Activated T-helper 17 cell treated with anti-CD3 and anti-CD28 coated beads, Interleukin-2, amount 50 U/mL, for 72 hours (primary cell): Measurements from ENCODE around the gene PRDM5. TPM values are rescaled to one million over a fixed set of nuclear protein-coding genes. Genes with fewer than 3 reads are reported as not detected.

ENCODE experiments used
- ATAC-seq: fragments of 150-1000 bp; cut with Tn5 transposase; replicated peaks from 2 replicates; pipeline ENCODE4 v1.10.0; 2021; ENCODE audit warnings: mild to moderate bottlenecking, moderate library complexity
- H3K27ac Mint-ChIP-seq: one replicate; pipeline ENCODE4 v1.8.0; 2022; ENCODE audit warnings: mixed read lengths
- H3K27me3 Mint-ChIP-seq: one replicate; pipeline ENCODE4 v1.8.0; 2022; ENCODE audit warnings: mixed read lengths
- H3K36me3 Mint-ChIP-seq: one replicate; pipeline ENCODE4 v1.8.0; 2022; ENCODE audit warnings: low read depth, mild to moderate bottlenecking, mixed read lengths
- H3K4me1 Mint-ChIP-seq: one replicate; pipeline ENCODE4 v1.8.0; 2022; ENCODE audit warnings: mixed read lengths
- H3K4me3 Mint-ChIP-seq: one replicate; pipeline ENCODE4 v1.8.0; 2022; ENCODE audit warnings: mild to moderate bottlenecking, mixed read lengths
- H3K9me3 Mint-ChIP-seq: one replicate; pipeline ENCODE4 v1.8.0; 2022; ENCODE audit warnings: mixed read lengths
- total RNA-seq, 2 donors: library from RNA; stranded (reverse); gene quantifications; one replicate each; pipeline ENCODE4 v1.2.3, GENCODE V29; 2022

Gene PRDM5
- total RNA-seq: under 1 TPM; 0.21 to 0.52 TPM

DNA sequence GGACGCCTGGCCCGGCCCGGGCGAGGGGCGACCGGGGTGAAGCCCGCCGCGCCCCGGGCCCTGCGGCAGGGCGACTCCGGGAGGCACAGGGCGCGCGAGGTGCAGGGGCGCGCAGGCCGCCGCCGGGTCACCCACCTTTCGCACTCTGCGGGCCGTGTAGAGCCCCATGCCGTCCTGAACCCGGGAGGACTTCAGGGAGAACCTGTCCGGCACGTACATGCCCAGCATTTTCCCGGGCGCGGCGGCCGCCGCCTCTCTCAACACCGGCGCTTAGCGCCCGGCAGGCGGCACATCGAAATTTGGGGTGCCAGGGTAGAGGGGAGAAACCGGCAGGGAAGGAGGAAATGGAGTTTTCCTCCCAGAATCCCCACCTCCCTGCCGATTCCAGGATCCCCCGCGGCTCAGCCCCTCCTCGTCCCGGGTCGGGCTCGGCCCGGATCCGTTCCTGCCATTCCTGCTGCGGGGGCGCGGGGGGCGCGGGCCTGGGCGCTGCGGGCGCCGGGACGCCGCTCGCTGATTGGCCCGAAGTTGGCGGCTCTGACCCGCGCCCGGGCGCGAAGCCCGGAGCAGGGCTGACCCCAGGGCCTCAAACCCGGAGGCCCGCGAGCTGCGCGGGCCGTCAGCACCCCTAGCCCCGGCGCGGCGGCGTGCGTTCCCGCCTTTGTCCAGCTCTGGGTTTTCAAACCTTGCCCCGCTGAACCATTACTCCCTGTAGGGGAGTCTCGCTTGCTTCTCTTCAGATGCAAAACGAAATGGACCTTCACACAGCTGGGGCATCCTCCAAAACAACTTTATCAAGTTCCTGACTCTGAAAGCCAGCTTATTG is at the start of gene PRDM5:
TSS of gene PRDM5 (minus strand) at position 346 of the 826 bp plus-strand sequence. CDS start at position 228, 118 bp downstream.
- Mint-ChIP-seq H3K9me3 (no peaks in the 10 kb centered on the region), H3K4me3 (peak within 1 kb of the TSS; percentile 85), H3K27ac (peak within 1 kb of the TSS; percentile 59), H3K27me3 (peaks cover 35% of the 10 kb centered on the region), H3K36me3 (no peaks in the 10 kb centered on the region), H3K4me1 (peaks cover 7% of the 10 kb centered on the region)
- ATAC-seq: peak; percentile 64

DNA sequence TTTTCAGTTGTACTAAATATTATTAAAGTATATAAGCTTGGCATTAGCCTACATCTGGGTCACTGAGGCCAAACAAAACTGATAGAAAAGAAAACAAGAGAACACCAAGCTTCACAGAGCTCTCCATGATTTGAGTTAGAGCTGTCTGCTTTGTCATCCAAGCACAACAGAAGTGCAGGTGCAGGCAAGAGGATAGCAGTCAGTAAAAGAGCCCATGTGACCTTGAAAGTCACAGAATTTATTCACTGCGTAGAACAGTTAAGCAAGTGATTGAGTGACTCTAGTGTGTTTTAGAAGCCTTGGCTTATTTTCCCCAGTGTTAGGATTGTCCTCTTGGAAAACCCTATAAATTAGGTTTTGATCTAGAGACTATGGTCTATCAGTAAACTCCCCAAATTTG is 49.4 kb upstream of the PRDM5 start:
- Mint-ChIP-seq H3K27ac (no peak overlapping the region), H3K27me3 (peaks cover 7% of the 10 kb centered on the region), H3K9me3 (no peaks in the 10 kb centered on the region), H3K4me1 (no peaks in the 10 kb centered on the region), H3K36me3 (no peaks in the 10 kb centered on the region), H3K4me3 (no peak overlapping the region)
- ATAC-seq: no peak

DNA sequence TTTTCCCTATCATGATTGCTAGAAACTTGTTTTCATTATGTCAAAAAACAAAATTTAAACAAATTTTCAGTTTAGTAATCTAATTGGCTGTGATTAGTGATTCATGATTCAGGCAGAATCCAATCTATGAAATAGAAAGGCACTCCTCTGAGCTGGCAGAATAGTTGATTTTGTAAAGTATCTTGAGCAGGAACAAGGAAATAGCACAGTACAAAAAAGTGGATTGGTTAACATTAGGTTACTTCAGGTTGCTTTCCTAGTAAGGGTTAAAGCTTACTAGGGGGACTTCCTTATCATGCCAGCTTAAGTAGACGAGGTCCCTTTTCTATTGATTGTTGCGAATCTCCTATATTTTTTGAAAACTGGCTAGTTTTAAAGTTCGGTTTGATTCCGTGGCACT is 43.4 kb upstream of the PRDM5 start:
- no peak for ATAC-seq
- H3K27me3 Mint-ChIP-seq: peaks cover 9% of the 10 kb centered on the region
- H3K27ac Mint-ChIP-seq: no peak overlapping the region
- no peaks in the 10 kb centered on the region for H3K4me1 Mint-ChIP-seq
- H3K36me3 Mint-ChIP-seq: no peaks in the 10 kb centered on the region
- no peaks in the 10 kb centered on the region for H3K9me3 Mint-ChIP-seq
- H3K4me3 Mint-ChIP-seq: no peak overlapping the region

DNA sequence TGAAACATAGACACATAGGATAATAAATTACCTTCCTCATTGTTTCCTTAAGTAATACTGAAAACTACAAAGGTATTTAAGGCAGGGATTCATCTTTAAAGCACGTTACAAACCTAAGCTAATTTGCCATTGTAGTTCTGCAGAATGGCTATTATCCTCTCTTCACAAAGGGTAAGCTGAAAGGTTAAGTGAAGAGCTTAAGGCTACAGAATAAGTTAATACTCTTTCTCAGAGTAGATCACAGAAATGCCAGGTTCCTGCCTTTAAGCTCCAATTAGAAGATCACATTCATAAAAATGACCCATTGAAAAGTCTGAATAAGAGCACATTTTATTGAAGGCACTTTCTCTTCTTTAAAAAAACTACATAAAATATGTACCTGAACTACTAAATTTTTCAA is 42.1 kb upstream of the PRDM5 start:
- peaks cover 9% of the 10 kb centered on the region for H3K27me3 Mint-ChIP-seq
- no peaks in the 10 kb centered on the region for H3K36me3 Mint-ChIP-seq
- no peak overlapping the region for H3K27ac Mint-ChIP-seq
- no peaks in the 10 kb centered on the region for H3K4me1 Mint-ChIP-seq
- no peak for ATAC-seq
- H3K4me3 Mint-ChIP-seq: no peak overlapping the region
- no peaks in the 10 kb centered on the region for H3K9me3 Mint-ChIP-seq

DNA sequence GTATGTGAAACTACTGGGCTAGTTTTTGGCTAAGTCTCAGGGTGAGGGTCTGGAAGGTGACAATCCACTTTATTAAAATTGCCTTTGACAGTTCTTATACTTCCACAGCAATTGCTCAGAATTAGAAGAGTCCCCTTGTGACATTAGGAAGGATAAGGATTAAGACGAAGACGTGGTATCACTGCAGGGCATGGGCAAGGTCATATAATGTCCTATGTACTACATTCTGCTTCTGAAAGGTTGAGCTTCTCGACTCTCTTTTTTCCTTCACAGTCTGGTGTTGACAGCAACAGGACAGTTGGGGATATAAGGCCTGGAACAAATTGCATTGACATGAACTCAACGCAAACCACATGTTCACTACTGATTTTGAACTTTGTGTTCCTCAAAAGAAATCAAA is 40.9 kb upstream of the PRDM5 start:
- Mint-ChIP-seq H3K36me3 (no peaks in the 10 kb centered on the region), H3K4me3 (no peak overlapping the region), H3K27me3 (peaks cover 6% of the 10 kb centered on the region), H3K4me1 (no peaks in the 10 kb centered on the region), H3K27ac (no peak overlapping the region), H3K9me3 (no peaks in the 10 kb centered on the region)
- no peak for ATAC-seq

DNA sequence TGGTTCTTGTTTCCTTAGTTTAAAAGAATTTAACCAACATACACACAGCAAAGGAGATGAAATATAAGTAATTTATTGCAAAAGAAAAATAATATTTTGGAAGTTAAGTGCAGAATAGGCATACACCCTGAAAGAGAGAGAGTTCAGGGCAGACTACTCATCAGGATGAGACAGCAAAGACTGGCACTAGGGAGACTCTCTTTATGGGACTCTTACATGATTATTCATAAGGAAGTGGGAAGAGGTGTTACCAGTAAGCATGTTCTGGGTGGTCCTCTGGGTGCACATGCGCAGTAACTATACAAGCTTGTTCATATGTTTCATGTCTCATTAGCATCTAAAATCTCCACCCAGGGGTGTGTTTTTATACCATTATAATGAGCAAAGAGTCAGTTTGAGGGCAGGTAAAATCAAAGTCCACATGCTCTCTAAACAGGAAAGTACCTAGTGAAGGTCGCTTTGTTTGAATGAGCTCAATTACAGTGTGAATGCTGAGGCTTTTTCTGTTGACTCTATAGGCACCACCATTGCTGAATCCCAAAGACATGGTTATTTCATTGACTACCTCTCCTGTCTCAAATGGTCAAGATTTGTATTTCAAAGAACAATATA is 38.2 kb upstream of the PRDM5 start:
- H3K27ac Mint-ChIP-seq: no peak overlapping the region
- H3K4me3 Mint-ChIP-seq: no peak overlapping the region
- no peaks in the 10 kb centered on the region for H3K36me3 Mint-ChIP-seq
- H3K9me3 Mint-ChIP-seq: no peaks in the 10 kb centered on the region
- peaks cover 9% of the 10 kb centered on the region for H3K27me3 Mint-ChIP-seq
- ATAC-seq: no peak
- H3K4me1 Mint-ChIP-seq: no peaks in the 10 kb centered on the region

DNA sequence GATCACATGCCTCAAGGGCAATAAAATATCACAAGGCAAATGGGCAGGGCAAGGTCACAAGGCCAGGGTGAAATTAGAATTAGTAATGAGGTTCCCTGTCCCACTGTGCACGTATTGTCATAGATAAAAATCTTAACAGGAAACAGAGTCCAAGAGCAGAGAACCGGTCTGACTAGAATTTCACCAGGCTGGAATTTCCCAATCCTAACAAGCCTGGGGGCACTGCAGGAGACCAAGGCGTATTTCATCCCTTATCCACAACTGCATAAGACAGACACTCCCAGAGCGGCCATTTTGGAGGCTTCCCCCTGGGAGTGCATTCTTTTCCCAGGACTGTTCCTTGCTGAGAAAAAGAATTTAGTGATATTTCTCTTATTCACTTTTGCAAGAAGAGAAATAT is 25.9 kb upstream of the PRDM5 start:
- Mint-ChIP-seq H3K4me3 (no peak overlapping the region), H3K36me3 (no peaks in the 10 kb centered on the region), H3K27me3 (peaks cover 10% of the 10 kb centered on the region), H3K9me3 (peaks cover 8% of the 10 kb centered on the region), H3K4me1 (no peaks in the 10 kb centered on the region), H3K27ac (no peak overlapping the region)
- ATAC-seq: no peak

DNA sequence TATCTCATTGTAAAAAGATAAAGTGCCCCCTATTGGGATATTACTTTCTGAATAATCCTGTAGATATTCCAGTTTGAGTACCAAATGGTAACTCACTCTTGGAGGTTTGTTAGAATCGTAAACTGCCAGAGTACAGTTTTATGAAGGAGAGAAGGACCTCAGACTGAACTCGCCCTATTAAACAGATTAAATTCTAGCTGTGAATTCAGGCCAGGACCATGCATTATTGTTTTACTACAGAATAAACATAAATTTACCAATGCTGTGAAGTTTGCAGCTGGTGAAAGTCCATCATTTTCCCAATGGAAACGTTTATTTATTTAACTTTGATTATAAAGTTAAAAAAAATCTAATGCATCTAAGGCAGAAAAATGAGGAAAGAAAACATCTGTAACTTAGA is 20.2 kb upstream of the PRDM5 start:
- Mint-ChIP-seq H3K27me3 (peaks cover 6% of the 10 kb centered on the region), H3K27ac (no peak overlapping the region), H3K4me3 (no peak overlapping the region), H3K4me1 (no peaks in the 10 kb centered on the region), H3K9me3 (peaks cover 8% of the 10 kb centered on the region), H3K36me3 (no peaks in the 10 kb centered on the region)
- ATAC-seq: no peak

DNA sequence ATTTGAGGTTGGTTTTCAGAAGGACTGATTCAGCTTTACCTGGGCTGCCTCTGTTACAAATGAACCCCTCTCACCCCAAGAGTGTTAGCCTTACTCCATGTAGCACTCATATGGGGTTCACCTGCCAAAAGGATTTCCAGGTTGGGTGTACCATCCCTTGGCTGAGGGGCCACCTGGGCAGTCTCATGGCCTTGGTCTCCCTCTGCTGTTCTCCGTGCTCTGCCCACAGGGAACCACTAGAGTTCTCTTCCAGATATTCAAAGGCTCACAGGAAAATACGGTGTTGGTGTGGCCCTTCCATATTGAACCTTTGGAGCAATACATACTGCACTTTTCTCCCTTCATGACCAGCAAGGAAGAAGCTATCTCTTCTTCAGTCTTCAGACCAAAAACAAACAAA is 18.0 kb upstream of the PRDM5 start:
- Mint-ChIP-seq H3K27me3 (peaks cover 9% of the 10 kb centered on the region), H3K4me3 (no peak overlapping the region), H3K9me3 (peaks cover 4% of the 10 kb centered on the region), H3K4me1 (no peaks in the 10 kb centered on the region), H3K27ac (no peak overlapping the region), H3K36me3 (no peaks in the 10 kb centered on the region)
- ATAC-seq: no peak

DNA sequence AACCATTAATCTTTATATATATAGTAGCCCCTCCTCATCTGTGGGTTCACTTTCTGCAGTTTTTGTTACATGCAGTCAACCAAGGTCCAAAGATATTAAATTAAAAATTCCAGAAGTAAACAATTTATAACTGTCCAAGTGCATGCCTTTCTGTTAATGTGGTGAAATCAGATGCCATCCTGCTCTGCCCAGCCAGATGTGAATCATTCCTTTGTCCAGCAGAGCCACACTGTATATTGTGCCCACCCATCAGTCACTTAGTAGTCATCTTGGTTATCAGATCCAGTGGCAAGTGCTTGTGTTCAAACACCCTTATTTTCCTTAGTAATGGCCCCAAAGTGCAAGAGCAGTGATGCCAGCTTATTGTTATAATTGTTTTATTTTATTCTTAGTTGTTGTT is 17.2 kb upstream of the PRDM5 start:
- H3K4me1 Mint-ChIP-seq: no peaks in the 10 kb centered on the region
- H3K36me3 Mint-ChIP-seq: no peaks in the 10 kb centered on the region
- H3K27me3 Mint-ChIP-seq: peaks cover 11% of the 10 kb centered on the region
- no peak for ATAC-seq
- no peak overlapping the region for H3K27ac Mint-ChIP-seq
- H3K9me3 Mint-ChIP-seq: peaks cover 4% of the 10 kb centered on the region
- H3K4me3 Mint-ChIP-seq: no peak overlapping the region

DNA sequence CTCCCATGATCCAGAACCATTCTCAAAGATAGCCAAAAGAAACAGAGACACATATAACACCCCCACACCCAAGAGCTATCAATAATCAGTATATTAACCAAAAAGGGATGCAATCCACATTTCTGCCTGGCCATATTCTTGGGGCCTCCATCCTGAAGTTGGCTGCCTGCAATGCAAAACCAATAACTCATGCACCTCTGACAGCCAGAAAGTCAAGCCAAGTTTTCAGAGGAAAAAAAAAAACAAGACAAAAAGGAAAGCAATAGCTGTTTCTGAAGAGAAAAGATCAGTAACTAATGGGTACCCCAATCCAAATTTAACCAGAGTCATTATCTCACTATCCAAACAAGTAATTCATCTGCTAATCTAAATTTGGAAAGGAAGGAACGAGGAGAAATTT is 7.3 kb upstream of the PRDM5 start:
- ATAC-seq: no peak
- Mint-ChIP-seq H3K27me3 (peaks cover 23% of the 10 kb centered on the region), H3K9me3 (no peaks in the 10 kb centered on the region), H3K4me1 (no peaks in the 10 kb centered on the region), H3K4me3 (no peak overlapping the region), H3K36me3 (no peaks in the 10 kb centered on the region), H3K27ac (no peak overlapping the region)

DNA sequence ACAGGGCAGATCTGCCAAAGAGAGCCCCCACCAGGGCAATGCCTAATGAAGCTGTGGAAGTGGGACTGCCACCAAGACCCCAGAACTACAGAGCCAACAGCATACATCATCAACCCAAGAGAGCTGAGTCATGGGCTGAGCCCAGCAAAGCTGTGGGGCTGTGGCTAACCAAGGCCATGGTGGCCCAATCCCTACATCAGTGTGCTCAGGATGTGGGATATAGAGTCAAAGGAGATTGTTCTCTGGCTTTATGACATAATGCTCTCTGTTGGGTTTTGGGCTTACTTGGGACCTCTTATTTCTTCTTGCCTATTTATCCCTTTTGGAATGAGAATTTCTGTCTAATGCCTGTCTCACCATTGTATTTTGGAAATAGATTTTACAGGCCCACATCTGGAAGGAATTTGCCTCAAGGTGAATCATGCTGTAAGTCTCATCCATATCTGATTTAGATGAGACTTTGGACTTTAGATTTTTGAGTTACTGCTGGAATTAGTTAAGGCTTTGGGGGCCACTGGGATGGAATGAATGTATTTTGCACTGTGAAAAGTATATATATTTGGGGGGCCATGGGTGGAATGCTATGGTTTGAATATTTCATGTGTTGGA is 5.4 kb upstream of the PRDM5 start:
- Mint-ChIP-seq H3K27me3 (peaks cover 22% of the 10 kb centered on the region), H3K4me3 (no peak overlapping the region), H3K27ac (no peak overlapping the region), H3K9me3 (no peaks in the 10 kb centered on the region), H3K36me3 (no peaks in the 10 kb centered on the region), H3K4me1 (no peaks in the 10 kb centered on the region)
- peak; percentile 39 for ATAC-seq

DNA sequence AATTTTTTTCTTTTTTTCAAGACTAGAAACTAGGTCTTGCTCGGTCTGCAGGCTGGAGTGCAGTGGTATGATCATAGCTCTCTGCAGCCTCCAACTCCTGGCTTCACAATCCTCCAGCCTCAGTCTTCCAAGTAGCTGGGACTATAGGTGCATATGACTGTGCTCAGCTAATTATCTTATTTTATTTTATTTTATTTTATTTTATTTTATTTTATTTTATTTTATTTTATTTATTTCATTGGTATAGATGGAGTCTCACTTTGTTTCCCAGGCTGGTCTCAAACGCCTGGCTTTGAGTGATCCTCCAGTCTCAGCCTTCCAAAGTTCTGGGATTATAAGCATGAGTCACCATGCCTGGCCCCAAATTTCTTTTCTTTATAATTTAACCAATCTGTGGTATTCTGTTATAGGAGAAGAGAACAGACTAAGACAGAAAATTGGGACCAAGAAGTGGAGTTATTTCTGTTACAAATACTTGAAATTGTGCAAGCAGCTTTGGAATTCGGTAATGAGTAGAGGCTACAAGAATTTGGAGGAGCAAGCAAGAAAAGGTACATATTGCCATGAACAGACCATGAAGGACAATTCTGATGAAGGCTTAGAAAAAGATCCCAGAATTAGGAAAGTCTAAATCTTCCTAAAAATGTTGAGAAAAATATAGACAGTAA is 4.0 kb upstream of the PRDM5 start:
- peaks cover 27% of the 10 kb centered on the region for H3K27me3 Mint-ChIP-seq
- no peak overlapping the region for H3K4me3 Mint-ChIP-seq
- H3K4me1 Mint-ChIP-seq: peaks cover 5% of the 10 kb centered on the region
- no peaks in the 10 kb centered on the region for H3K9me3 Mint-ChIP-seq
- no peaks in the 10 kb centered on the region for H3K36me3 Mint-ChIP-seq
- no peak for ATAC-seq
- no peak overlapping the region for H3K27ac Mint-ChIP-seq

DNA sequence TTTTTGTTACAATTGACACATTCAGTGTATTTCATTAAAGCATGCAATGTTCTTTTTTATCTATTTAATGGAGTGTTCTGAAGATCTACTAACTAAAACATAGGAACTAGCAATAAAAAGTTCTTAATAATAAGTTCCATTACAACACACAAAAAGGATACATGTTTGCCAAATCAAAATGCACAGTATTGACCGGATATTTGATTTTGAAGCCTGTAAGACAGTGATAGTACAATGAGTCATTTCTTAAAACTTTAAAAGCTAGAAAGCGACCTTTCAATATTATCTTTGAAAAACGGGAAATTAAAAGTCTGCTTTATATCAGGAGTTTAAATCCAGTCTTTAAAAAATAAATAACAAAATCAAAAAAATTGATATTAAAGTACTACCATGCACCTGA is 2.4 kb upstream of the PRDM5 start:
- Mint-ChIP-seq H3K9me3 (no peaks in the 10 kb centered on the region), H3K36me3 (no peaks in the 10 kb centered on the region), H3K27me3 (peaks cover 30% of the 10 kb centered on the region), H3K4me1 (peaks cover 7% of the 10 kb centered on the region), H3K27ac (no peak overlapping the region), H3K4me3 (no peak overlapping the region)
- no peak for ATAC-seq

DNA sequence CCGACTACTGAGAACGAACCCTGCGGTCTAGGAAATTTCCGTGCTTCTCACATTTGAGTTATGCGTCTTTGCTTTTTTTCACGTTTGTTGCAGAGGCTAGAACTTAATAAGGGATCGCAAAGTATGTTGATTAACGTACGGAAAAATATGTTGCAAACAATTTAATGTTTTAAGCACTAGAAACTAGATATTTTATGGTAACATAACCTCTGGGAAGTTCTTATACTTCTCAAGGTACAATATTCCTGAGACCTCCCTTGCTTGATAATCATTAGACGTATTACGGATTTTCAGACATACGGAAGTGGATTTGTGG is 639 bp upstream of the PRDM5 start:
- no peak for ATAC-seq
- H3K27me3 Mint-ChIP-seq: peaks cover 35% of the 10 kb centered on the region

More for the DNA sequence above, 639 bp upstream of the PRDM5 start:
- Mint-ChIP-seq H3K4me3 (peak overlapping the region; percentile 85), H3K9me3 (no peaks in the 10 kb centered on the region), H3K4me1 (peaks cover 7% of the 10 kb centered on the region), H3K27ac (no peak overlapping the region), H3K36me3 (no peaks in the 10 kb centered on the region)
